Measurements from ENCODE around the gene IGSF11.

- no peak for TF ChIP-seq CTCF (IDR thresholded peaks at IDR 0.05)
- no peak for TF ChIP-seq POLR2A (IDR thresholded peaks at IDR 0.05)
Measured at GRCh38 chr3:118966700-118967099, 67.9 kb downstream of the IGSF11 start.
